Measurements from ENCODE around the gene PTPRT.

DNA sequence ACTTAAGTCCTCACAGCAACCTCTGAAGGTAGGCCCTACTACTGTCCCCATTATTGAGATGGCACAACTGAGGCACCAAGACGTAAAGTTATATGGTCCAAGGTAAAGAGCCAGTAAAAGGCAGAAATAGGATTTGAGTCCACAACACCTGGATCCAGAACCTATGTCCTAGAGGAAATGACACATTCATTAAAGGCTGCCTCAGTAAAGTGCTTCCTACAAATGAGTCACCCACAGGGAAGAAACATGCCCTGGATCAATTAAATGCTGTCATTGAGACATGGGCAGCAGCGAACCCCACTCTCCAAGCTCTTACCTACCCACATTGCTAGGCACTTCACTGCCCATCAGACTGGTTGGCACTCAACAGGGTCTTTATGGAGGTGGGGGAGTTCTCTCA lies 600.9 kb downstream of the PTPRT start:
- TF ChIP-seq, protein P1, sequence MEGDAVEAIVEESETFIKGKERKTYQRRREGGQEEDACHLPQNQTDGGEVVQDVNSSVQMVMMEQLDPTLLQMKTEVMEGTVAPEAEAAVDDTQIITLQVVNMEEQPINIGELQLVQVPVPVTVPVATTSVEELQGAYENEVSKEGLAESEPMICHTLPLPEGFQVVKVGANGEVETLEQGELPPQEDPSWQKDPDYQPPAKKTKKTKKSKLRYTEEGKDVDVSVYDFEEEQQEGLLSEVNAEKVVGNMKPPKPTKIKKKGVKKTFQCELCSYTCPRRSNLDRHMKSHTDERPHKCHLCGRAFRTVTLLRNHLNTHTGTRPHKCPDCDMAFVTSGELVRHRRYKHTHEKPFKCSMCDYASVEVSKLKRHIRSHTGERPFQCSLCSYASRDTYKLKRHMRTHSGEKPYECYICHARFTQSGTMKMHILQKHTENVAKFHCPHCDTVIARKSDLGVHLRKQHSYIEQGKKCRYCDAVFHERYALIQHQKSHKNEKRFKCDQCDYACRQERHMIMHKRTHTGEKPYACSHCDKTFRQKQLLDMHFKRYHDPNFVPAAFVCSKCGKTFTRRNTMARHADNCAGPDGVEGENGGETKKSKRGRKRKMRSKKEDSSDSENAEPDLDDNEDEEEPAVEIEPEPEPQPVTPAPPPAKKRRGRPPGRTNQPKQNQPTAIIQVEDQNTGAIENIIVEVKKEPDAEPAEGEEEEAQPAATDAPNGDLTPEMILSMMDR (IDR thresholded peaks at IDR 0.05) = no peak
- TF ChIP-seq POLR2A (IDR thresholded peaks at IDR 0.05) (no peak), POLR2AphosphoS5 (IDR thresholded peaks at IDR 0.05) (no peak), EP300 (IDR thresholded peaks at IDR 0.05) (no peak)

Data from gastroesophageal sphincter (tissue), 3 donors.